Body of pancreas (tissue), 4 donors: ENCODE data around the gene RAI1. TPM values are rescaled to one million over a fixed set of nuclear protein-coding genes. Genes with fewer than 3 reads are reported as not detected.
A peak's percentile ranks its signal among the peaks of the same experiment; 100 is the strongest.

Experiments used
- ATAC-seq: fragments of 150-250 bp; one replicate; pipeline ENCODE4 v1.9.1; 2016
- DNase-seq, 4 donors: peaks; one replicate each; pipeline ENCODE4 v3.0.0-alpha.2; 2019
- H3K27ac ChIP-seq, 4 donors: fragments of 200-600 bp; sonication (generic); 1 replicate in 3 of 4; 2 replicates in 1 of 4; pipeline versions ENCODE4 v1.5.1 to v1.6.1; 2016 to 2019; ENCODE audit warnings: mild to moderate bottlenecking in 1 of 4, mixed read lengths in 1 of 4, moderate library complexity in 1 of 4
- H3K27me3 ChIP-seq, 2 donors: fragments of 200-600 bp; sonication (generic); one replicate each; pipeline ENCODE4 v1.6.0; 2016; ENCODE audit warnings: mild to moderate bottlenecking in 1 of 2
- H3K36me3 ChIP-seq, 2 donors: fragments of 200-600 bp; sonication (generic); replicated peaks in 1 of 2; 2 replicates each; pipeline ENCODE4 v1.5.1; 2016; ENCODE audit warnings: low read depth in 2 of 2; ENCODE audit not compliant: insufficient read depth in 1 of 2
- H3K4me1 ChIP-seq: fragments of 200-600 bp; sonication (generic); one replicate; pipeline ENCODE4 v1.6.0; 2016
- H3K4me3 ChIP-seq, 2 donors: fragments of 200-600 bp; sonication (generic); 1 replicate in 1 of 2; 2 replicates in 1 of 2; pipeline ENCODE4 v1.5.1; 2016 to 2019
- H3K9me3 ChIP-seq, 3 donors: fragments of 200-600 bp; sonication (generic); 1 replicate in 2 of 3; 2 replicates in 1 of 3; pipeline ENCODE4 v1.5.1; 2016
- CTCF ChIP-seq, 7 experiments: fragments of 450-650 bp in 4 of 7; fragments of 200-600 bp in 3 of 7; sonication (generic) in 3 of 7; IDR thresholded peaks; one replicate each; pipeline ENCODE4 v1.5.1; 2016 to 2019; ENCODE audit warnings: antibody characterized with exemption in 7 of 7
- POLR2A ChIP-seq, 3 donors: fragments of 450-650 bp; IDR thresholded peaks; one replicate each; pipeline ENCODE4 v1.6.1; 2016; ENCODE audit warnings: antibody characterized with exemption in 3 of 3, mild to moderate bottlenecking in 2 of 3
- WGBS, 2 donors: methylation state at CpG; one replicate each; pipeline ENCODE4 v1.1.5; 2017; 5-methylcytosine and 5-hydroxymethylcytosine counted together
- intact Hi-C: fragments of 100-400 bp; cut with DNase I; formaldehyde crosslinking; loops from one replicate; pipeline ENCODE4 v1.15.1; 2023
- total RNA-seq, 2 donors: library from RNA; depleted of rRNA; stranded (reverse); fragments of >200 nt; gene quantifications; one replicate each; pipeline ENCODE4 v1.1.0, GENCODE V29; 2016

RAI1 gene
- total RNA-seq, 2 donors from 2014 or later: 16.3 to 41.5 TPM

GRCh38 chr17:17755715-17756114 is 74.5 kb downstream of the RAI1 start:
- no peaks in the 10 kb centered on the region for H3K36me3 ChIP-seq
- intact Hi-C loops: no loop called here
- no peak overlapping the region for H3K27ac ChIP-seq
- WGBS, 2 donors: 88 to 90% methylated on average over 8 of the region's 8 CpGs
- no peak for TF ChIP-seq POLR2A (IDR thresholded peaks at IDR 0.05)
- TF ChIP-seq CTCF (IDR thresholded peaks at IDR 0.05): no peak
- H3K4me3 ChIP-seq: no peak overlapping the region
- DNase-seq (no peak), ATAC-seq (no peak)
- no peaks in the 10 kb centered on the region for H3K9me3 ChIP-seq
- peaks cover 36% of the 10 kb centered on the region for H3K4me1 ChIP-seq
- no peaks in the 10 kb centered on the region for H3K27me3 ChIP-seq

- Histone ChIP-seq H3K4me1 (peaks cover 29% of the 10 kb centered on the region), H3K9me3 (no peaks in the 10 kb centered on the region), H3K27ac (no peak overlapping the region), H3K27me3 (no peaks in the 10 kb centered on the region), H3K4me3 (no peak overlapping the region), H3K36me3 (no peaks in the 10 kb centered on the region)
- 85 to 88% methylated on average over 9 to 15 of the region's 15 CpGs for WGBS, 2 donors
- DNase-seq (no peak), ATAC-seq (no peak)
- no peak for TF ChIP-seq POLR2A (IDR thresholded peaks at IDR 0.05)
- TF ChIP-seq CTCF (IDR thresholded peaks at IDR 0.05): no peak
- intact Hi-C loops: no loop called here
Observed at GRCh38 chr17:17757391-17757791, 76.1 kb downstream of the RAI1 start.

GRCh38 chr17:17757956-17758845 is 76.9 kb downstream of the RAI1 start:
- ATAC-seq: no peak
- peak in 1 of 4 donors; percentile 31 for DNase-seq
- no peaks in the 10 kb centered on the region for H3K27me3 ChIP-seq
- WGBS, 2 donors: 71 to 86% methylated on average over 21 to 26 of the region's 26 CpGs
- no peak for TF ChIP-seq CTCF (IDR thresholded peaks at IDR 0.05)
- no peak for TF ChIP-seq POLR2A (IDR thresholded peaks at IDR 0.05)
- H3K9me3 ChIP-seq: no peaks in the 10 kb centered on the region
- H3K27ac ChIP-seq: no peak overlapping the region
- no peaks in the 10 kb centered on the region for H3K36me3 ChIP-seq
- no peak overlapping the region for H3K4me3 ChIP-seq
- intact Hi-C loops: no loop called here
- peaks cover 29% of the 10 kb centered on the region for H3K4me1 ChIP-seq

- ATAC-seq (no peak), DNase-seq (no peak)
- H3K27ac ChIP-seq: no peak overlapping the region
- H3K9me3 ChIP-seq: no peaks in the 10 kb centered on the region
- intact Hi-C loops: no loop called here
- H3K4me3 ChIP-seq: no peak overlapping the region
- H3K27me3 ChIP-seq: no peaks in the 10 kb centered on the region
- TF ChIP-seq POLR2A (IDR thresholded peaks at IDR 0.05): no peak
- 95 to 97% methylated on average over 6 to 7 of the region's 7 CpGs for WGBS, 2 donors
- H3K4me1 ChIP-seq: peaks cover 24% of the 10 kb centered on the region
- H3K36me3 ChIP-seq: no peaks in the 10 kb centered on the region
Observed at GRCh38 chr17:17758941-17759563, 77.8 kb downstream of the RAI1 start.

GRCh38 chr17:17760350-17760749 is 79.1 kb downstream of the RAI1 start:
- no peak overlapping the region for H3K4me3 ChIP-seq
- no peak overlapping the region for H3K27ac ChIP-seq
- no peak for DNase-seq
- peaks cover 19% of the 10 kb centered on the region for H3K4me1 ChIP-seq
- WGBS, 2 donors: 68 to 92% methylated on average over 2 to 7 of the region's 7 CpGs
- H3K27me3 ChIP-seq: no peaks in the 10 kb centered on the region
- H3K36me3 ChIP-seq: no peaks in the 10 kb centered on the region
- no peaks in the 10 kb centered on the region for H3K9me3 ChIP-seq
- ATAC-seq: no peak
- TF ChIP-seq CTCF (IDR thresholded peaks at IDR 0.05) (no peak), POLR2A (IDR thresholded peaks at IDR 0.05) (no peak)
- intact Hi-C loops: no loop called here
